GM23338 (cell line): ENCODE measurements around the gene HERC2. TPM values are rescaled to one million over a fixed set of nuclear protein-coding genes. Genes with fewer than 3 reads are reported as not detected.

Experiments used
- ATAC-seq: fragments of 200-7000 bp; cut with Tn5 transposase; 3 replicates; pipeline ENCODE4 v1.9.1; 2020
- DNase-seq: peaks from one replicate; pipeline ENCODE4 v3.0.0-alpha.2; 2015; ENCODE audit warnings: low spot score
- H2AFZ ChIP-seq: fragments of 200-600 bp; sonication (generic); 2 replicates; pipeline ENCODE4 v1.8.0; 2016; ENCODE audit warnings: antibody characterized with exemption, mild to moderate bottlenecking, moderate library complexity
- H3F3A ChIP-seq: fragments of 200-600 bp; sonication (generic); replicated peaks from 2 replicates; pipeline ENCODE4 v1.8.0; 2017; ENCODE audit warnings: antibody characterized with exemption, mixed run types, low read depth
- H3K27ac ChIP-seq: fragments of 200-600 bp; sonication (generic); 2 replicates; pipeline ENCODE4 v1.6.1; 2016; ENCODE audit warnings: low read depth
- H3K27me3 ChIP-seq: fragments of 200-600 bp; sonication (generic); 2 replicates; pipeline ENCODE4 v1.8.0; 2016; ENCODE audit warnings: mild to moderate bottlenecking, mixed run types, moderate library complexity; ENCODE audit not compliant: insufficient read depth
- H3K36me3 ChIP-seq: fragments of 200-600 bp; sonication (generic); 2 replicates; pipeline ENCODE4 v1.8.0; 2016; ENCODE audit warnings: mild to moderate bottlenecking; ENCODE audit not compliant: insufficient read depth
- H3K4me1 ChIP-seq: fragments of 200-600 bp; sonication (generic); 2 replicates; pipeline ENCODE4 v1.8.0; 2016; ENCODE audit warnings: mild to moderate bottlenecking, moderate library complexity; ENCODE audit not compliant: insufficient read depth
- H3K4me2 ChIP-seq: fragments of 200-600 bp; sonication (generic); 2 replicates; pipeline ENCODE4 v1.7.1; 2017; ENCODE audit warnings: mixed run types
- H3K4me3 ChIP-seq: fragments of 200-600 bp; sonication (generic); 2 replicates; pipeline ENCODE4 v1.6.1; 2016; ENCODE audit warnings: mixed run types
- H3K79me2 ChIP-seq: fragments of 200-600 bp; sonication (generic); replicated peaks from 2 replicates; pipeline ENCODE4 v1.8.0; 2017; ENCODE audit warnings: mild to moderate bottlenecking; ENCODE audit not compliant: insufficient read depth
- H3K9me2 ChIP-seq: fragments of 200-600 bp; sonication (generic); 2 replicates; pipeline ENCODE4 v1.8.0; 2017; ENCODE audit not compliant: insufficient read depth
- H4K20me1 ChIP-seq: fragments of 200-600 bp; sonication (generic); replicated peaks from 2 replicates; pipeline ENCODE4 v1.8.0; 2017; ENCODE audit warnings: mild to moderate bottlenecking; ENCODE audit not compliant: insufficient read depth
- H3K27ac Mint-ChIP-seq: 2 replicates; pipeline ENCODE4 v1.8.0; 2020; ENCODE audit warnings: inconsistent platforms, mild to moderate bottlenecking, moderate library complexity, mixed read lengths
- H3K27me3 Mint-ChIP-seq: 3 replicates; pipeline ENCODE4 v1.8.0; 2022; ENCODE audit warnings: low read depth, mild to moderate bottlenecking, moderate library complexity, mixed read lengths, inconsistent platforms; ENCODE audit not compliant: insufficient read depth, poor library complexity
- H3K36me3 Mint-ChIP-seq: 3 replicates; pipeline ENCODE4 v1.8.0; 2021; ENCODE audit warnings: low read depth, mild to moderate bottlenecking, inconsistent platforms, moderate library complexity, mixed read lengths
- H3K4me1 Mint-ChIP-seq: 3 replicates; pipeline ENCODE4 v1.8.0; 2020; ENCODE audit warnings: mild to moderate bottlenecking, inconsistent platforms, mixed read lengths
- H3K4me3 Mint-ChIP-seq: 3 replicates; pipeline ENCODE4 v1.8.0; 2021; ENCODE audit warnings: moderate library complexity, mild to moderate bottlenecking, inconsistent platforms, mixed read lengths
- H3K9me3 Mint-ChIP-seq: 3 replicates; pipeline ENCODE4 v1.8.0; 2020; ENCODE audit warnings: moderate library complexity, mild to moderate bottlenecking, inconsistent platforms, mixed read lengths
- CREB1 ChIP-seq: fragments of 250-450 bp; sonication (Bioruptor Pico); IDR thresholded peaks from 2 replicates; pipeline ENCODE4 v1.5.0; 2020; ENCODE audit warnings: low read depth, mild to moderate bottlenecking, moderate library complexity
- EZH2 ChIP-seq: fragments of 200-600 bp; sonication (generic); IDR thresholded peaks from one replicate; pipeline ENCODE4 v1.8.0; 2017; ENCODE audit warnings: antibody characterized with exemption, mild to moderate bottlenecking, low read depth; ENCODE audit not compliant: unreplicated experiment
- EZH2phosphoT487 ChIP-seq: fragments of 200-600 bp; sonication (generic); IDR thresholded peaks from one replicate; pipeline ENCODE4 v1.8.1; 2018; ENCODE audit warnings: antibody characterized with exemption; ENCODE audit not compliant: unreplicated experiment
- JUNB ChIP-seq: IDR thresholded peaks from one replicate; pipeline ENCODE4 v1.6.1; 2016; ENCODE audit warnings: antibody characterized with exemption; ENCODE audit not compliant: unreplicated experiment
- NANOG ChIP-seq: IDR thresholded peaks from 2 replicates; pipeline ENCODE4 v1.6.1; 2016; ENCODE audit warnings: antibody characterized with exemption, borderline replicate concordance
- POLR2AphosphoS5 ChIP-seq: IDR thresholded peaks from 2 replicates; pipeline ENCODE4 v1.6.1; 2016; ENCODE audit warnings: antibody characterized with exemption, low read depth
- STAT1 ChIP-seq: IDR thresholded peaks from one replicate; pipeline ENCODE4 v1.6.1; 2016; ENCODE audit warnings: antibody characterized with exemption; ENCODE audit not compliant: unreplicated experiment
- ZNF114 ChIP-seq: fragments of 250-450 bp; sonication (Bioruptor Pico); IDR thresholded peaks from 2 replicates; pipeline ENCODE4 v1.5.0; 2020; ENCODE audit warnings: mild to moderate bottlenecking, moderate library complexity
- ZNF331 ChIP-seq: fragments of 250-450 bp; sonication (Bioruptor Pico); IDR thresholded peaks from 2 replicates; pipeline ENCODE4 v1.5.0; 2020; ENCODE audit warnings: low read depth, mild to moderate bottlenecking, moderate library complexity
- polyA plus RNA-seq: library from polyadenylated mRNA; unstranded; fragments of >200 nt; fragmentation: Nextera tagmentation; extraction: Ambion mirVana; gene quantifications from 2 replicates; pipeline ENCODE4 v1.2.1, GENCODE V29; 2016
- total RNA-seq: library from RNA; depleted of rRNA; stranded (reverse); fragments of >200 nt; shearing (Covaris generic); gene quantifications from 2 replicates; pipeline ENCODE4 v1.2.3, GENCODE V29; 2014
- TF ChIP-seq, protein P1 (sequence below): IDR thresholded peaks from one replicate; pipeline ENCODE4 v1.6.1; 2018; ENCODE audit warnings: antibody characterized with exemption; ENCODE audit not compliant: unreplicated experiment
- TF ChIP-seq, protein P2 (sequence below), 2 experiments: fragments of 200-600 bp in 1 of 2; sonication (generic) in 1 of 2; conservative IDR thresholded peaks; 2 replicates each; pipeline versions ENCODE4 v1.5.1 to v1.6.1; 2016 to 2017; ENCODE audit warnings: antibody characterized with exemption in 2 of 2, low read depth in 2 of 2, mild to moderate bottlenecking in 2 of 2, moderate library complexity in 1 of 2
- TF ChIP-seq, protein P3 (sequence below): IDR thresholded peaks from 2 replicates; pipeline ENCODE4 v1.6.1; 2016; ENCODE audit warnings: antibody characterized with exemption
- TF ChIP-seq, protein P4 (sequence below): fragments of 250-450 bp; sonication (Bioruptor Pico); IDR thresholded peaks from 2 replicates; pipeline ENCODE4 v1.5.0; 2020; ENCODE audit warnings: mild to moderate bottlenecking, moderate library complexity

Gene HERC2
- total and polyA plus RNA-seq, 2 experiments from 2014 or later, result 71.3 to 80.7 TPM

DNA sequence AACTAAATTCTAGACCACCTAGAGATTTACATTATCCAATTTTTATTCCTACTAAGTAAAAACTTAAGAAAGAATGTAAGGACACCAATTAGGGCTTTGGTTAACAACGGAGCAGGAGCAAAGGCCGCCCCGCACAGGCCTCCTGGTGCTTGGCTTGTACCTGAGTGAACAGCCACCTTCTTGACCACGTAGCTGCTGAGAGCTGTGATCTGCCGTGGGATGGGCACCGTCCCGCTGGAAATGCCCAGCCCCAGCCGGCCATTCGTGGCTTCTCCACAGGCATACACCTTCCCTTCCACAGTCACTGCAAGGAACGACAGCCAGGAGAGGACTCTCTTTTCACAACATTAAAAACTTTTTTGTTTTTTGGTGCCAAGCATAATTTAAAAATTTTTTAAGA lies 143.3 kb downstream of the HERC2 start:
- Histone ChIP-seq H3K27me3 (no peaks in the 10 kb centered on the region), H3K27ac (no peak overlapping the region), H3K4me3 (no peak overlapping the region), H3F3A (no peaks in the 10 kb centered on the region), H3K36me3 (peaks cover 5% of the 10 kb centered on the region; the same call in 1 of the 2 replicates), H3K4me2 (no peak overlapping the region), H3K79me2 (no peaks in the 10 kb centered on the region), H3K4me1 (no peaks in the 10 kb centered on the region), H2AFZ (no peak overlapping the region), H3K9me2 (no peaks in the 10 kb centered on the region), H4K20me1 (no peaks in the 10 kb centered on the region; the same call in 1 of the 2 replicates)
- H3K4me3 Mint-ChIP-seq, result no peak overlapping the region
- ATAC-seq (no peak), DNase-seq (no peak)
- H3K27ac Mint-ChIP-seq, result no peak overlapping the region
- H3K27me3 Mint-ChIP-seq, result peaks cover 6% of the 10 kb centered on the region
- no peaks in the 10 kb centered on the region for H3K4me1 Mint-ChIP-seq
- peaks cover 65% of the 10 kb centered on the region for H3K36me3 Mint-ChIP-seq
- TF ChIP-seq STAT1 (no peak), EZH2phosphoT487 (no peak), ZNF114 (CRISPR knock-in tag) (no peak), CREB1 (CRISPR knock-in tag) (no peak), NANOG (no peak), EZH2 (no peak), JUNB (no peak), POLR2AphosphoS5 (no peak), ZNF331 (CRISPR knock-in tag) (no peak)
- TF ChIP-seq, protein P1, sequence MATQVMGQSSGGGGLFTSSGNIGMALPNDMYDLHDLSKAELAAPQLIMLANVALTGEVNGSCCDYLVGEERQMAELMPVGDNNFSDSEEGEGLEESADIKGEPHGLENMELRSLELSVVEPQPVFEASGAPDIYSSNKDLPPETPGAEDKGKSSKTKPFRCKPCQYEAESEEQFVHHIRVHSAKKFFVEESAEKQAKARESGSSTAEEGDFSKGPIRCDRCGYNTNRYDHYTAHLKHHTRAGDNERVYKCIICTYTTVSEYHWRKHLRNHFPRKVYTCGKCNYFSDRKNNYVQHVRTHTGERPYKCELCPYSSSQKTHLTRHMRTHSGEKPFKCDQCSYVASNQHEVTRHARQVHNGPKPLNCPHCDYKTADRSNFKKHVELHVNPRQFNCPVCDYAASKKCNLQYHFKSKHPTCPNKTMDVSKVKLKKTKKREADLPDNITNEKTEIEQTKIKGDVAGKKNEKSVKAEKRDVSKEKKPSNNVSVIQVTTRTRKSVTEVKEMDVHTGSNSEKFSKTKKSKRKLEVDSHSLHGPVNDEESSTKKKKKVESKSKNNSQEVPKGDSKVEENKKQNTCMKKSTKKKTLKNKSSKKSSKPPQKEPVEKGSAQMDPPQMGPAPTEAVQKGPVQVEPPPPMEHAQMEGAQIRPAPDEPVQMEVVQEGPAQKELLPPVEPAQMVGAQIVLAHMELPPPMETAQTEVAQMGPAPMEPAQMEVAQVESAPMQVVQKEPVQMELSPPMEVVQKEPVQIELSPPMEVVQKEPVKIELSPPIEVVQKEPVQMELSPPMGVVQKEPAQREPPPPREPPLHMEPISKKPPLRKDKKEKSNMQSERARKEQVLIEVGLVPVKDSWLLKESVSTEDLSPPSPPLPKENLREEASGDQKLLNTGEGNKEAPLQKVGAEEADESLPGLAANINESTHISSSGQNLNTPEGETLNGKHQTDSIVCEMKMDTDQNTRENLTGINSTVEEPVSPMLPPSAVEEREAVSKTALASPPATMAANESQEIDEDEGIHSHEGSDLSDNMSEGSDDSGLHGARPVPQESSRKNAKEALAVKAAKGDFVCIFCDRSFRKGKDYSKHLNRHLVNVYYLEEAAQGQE, result no peak
- TF ChIP-seq, protein P2, sequence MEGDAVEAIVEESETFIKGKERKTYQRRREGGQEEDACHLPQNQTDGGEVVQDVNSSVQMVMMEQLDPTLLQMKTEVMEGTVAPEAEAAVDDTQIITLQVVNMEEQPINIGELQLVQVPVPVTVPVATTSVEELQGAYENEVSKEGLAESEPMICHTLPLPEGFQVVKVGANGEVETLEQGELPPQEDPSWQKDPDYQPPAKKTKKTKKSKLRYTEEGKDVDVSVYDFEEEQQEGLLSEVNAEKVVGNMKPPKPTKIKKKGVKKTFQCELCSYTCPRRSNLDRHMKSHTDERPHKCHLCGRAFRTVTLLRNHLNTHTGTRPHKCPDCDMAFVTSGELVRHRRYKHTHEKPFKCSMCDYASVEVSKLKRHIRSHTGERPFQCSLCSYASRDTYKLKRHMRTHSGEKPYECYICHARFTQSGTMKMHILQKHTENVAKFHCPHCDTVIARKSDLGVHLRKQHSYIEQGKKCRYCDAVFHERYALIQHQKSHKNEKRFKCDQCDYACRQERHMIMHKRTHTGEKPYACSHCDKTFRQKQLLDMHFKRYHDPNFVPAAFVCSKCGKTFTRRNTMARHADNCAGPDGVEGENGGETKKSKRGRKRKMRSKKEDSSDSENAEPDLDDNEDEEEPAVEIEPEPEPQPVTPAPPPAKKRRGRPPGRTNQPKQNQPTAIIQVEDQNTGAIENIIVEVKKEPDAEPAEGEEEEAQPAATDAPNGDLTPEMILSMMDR (conservative IDR thresholded peaks at IDR 0.05; ENCODE audit: low read depth in 2 of 2), result no peak
- TF ChIP-seq, protein P3, sequence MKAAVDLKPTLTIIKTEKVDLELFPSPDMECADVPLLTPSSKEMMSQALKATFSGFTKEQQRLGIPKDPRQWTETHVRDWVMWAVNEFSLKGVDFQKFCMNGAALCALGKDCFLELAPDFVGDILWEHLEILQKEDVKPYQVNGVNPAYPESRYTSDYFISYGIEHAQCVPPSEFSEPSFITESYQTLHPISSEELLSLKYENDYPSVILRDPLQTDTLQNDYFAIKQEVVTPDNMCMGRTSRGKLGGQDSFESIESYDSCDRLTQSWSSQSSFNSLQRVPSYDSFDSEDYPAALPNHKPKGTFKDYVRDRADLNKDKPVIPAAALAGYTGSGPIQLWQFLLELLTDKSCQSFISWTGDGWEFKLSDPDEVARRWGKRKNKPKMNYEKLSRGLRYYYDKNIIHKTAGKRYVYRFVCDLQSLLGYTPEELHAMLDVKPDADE, result no peak
- TF ChIP-seq, protein P4, sequence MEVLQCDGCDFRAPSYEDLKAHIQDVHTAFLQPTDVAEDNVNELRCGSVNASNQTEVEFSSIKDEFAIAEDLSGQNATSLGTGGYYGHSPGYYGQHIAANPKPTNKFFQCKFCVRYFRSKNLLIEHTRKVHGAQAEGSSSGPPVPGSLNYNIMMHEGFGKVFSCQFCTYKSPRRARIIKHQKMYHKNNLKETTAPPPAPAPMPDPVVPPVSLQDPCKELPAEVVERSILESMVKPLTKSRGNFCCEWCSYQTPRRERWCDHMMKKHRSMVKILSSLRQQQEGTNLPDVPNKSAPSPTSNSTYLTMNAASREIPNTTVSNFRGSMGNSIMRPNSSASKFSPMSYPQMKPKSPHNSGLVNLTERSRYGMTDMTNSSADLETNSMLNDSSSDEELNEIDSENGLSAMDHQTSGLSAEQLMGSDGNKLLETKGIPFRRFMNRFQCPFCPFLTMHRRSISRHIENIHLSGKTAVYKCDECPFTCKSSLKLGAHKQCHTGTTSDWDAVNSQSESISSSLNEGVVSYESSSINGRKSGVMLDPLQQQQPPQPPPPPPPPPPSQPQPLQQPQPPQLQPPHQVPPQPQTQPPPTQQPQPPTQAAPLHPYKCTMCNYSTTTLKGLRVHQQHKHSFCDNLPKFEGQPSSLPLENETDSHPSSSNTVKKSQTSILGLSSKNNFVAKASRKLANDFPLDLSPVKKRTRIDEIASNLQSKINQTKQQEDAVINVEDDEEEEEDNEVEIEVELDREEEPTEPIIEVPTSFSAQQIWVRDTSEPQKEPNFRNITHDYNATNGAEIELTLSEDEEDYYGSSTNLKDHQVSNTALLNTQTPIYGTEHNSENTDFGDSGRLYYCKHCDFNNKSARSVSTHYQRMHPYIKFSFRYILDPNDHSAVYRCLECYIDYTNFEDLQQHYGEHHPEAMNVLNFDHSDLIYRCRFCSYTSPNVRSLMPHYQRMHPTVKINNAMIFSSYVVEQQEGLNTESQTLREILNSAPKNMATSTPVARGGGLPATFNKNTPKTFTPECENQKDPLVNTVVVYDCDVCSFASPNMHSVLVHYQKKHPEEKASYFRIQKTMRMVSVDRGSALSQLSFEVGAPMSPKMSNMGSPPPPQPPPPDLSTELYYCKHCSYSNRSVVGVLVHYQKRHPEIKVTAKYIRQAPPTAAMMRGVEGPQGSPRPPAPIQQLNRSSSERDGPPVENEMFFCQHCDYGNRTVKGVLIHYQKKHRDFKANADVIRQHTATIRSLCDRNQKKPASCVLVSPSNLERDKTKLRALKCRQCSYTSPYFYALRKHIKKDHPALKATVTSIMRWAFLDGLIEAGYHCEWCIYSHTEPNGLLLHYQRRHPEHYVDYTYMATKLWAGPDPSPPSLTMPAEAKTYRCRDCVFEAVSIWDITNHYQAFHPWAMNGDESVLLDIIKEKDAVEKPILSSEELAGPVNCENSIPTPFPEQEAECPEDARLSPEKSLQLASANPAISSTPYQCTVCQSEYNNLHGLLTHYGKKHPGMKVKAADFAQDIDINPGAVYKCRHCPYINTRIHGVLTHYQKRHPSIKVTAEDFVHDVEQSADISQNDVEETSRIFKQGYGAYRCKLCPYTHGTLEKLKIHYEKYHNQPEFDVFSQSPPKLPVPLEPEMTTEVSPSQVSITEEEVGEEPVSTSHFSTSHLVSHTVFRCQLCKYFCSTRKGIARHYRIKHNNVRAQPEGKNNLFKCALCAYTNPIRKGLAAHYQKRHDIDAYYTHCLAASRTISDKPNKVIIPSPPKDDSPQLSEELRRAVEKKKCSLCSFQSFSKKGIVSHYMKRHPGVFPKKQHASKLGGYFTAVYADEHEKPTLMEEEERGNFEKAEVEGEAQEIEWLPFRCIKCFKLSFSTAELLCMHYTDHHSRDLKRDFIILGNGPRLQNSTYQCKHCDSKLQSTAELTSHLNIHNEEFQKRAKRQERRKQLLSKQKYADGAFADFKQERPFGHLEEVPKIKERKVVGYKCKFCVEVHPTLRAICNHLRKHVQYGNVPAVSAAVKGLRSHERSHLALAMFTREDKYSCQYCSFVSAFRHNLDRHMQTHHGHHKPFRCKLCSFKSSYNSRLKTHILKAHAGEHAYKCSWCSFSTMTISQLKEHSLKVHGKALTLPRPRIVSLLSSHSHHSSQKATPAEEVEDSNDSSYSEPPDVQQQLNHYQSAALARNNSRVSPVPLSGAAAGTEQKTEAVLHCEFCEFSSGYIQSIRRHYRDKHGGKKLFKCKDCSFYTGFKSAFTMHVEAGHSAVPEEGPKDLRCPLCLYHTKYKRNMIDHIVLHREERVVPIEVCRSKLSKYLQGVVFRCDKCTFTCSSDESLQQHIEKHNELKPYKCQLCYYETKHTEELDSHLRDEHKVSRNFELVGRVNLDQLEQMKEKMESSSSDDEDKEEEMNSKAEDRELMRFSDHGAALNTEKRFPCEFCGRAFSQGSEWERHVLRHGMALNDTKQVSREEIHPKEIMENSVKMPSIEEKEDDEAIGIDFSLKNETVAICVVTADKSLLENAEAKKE (CRISPR knock-in tag), result no peak
- no peaks in the 10 kb centered on the region for H3K9me3 Mint-ChIP-seq
